Vagina (tissue), 2 donors: Measurements from ENCODE around the gene POLR3E.

Source experiments
- POLR2AphosphoS5 ChIP-seq, 2 donors: sonication (generic); formaldehyde crosslinking; IDR thresholded peaks; one replicate each; pipeline ENCODE4 v1.9.0; 2017; ENCODE audit warnings: antibody characterized with exemption in 2 of 2, mild to moderate bottlenecking in 2 of 2, low read depth in 1 of 2; ENCODE audit not compliant: insufficient read depth in 1 of 2
- TF ChIP-seq, protein P1 (sequence below), 3 experiments: fragments of 450-650 bp in 2 of 3; fragments of 200-600 bp in 1 of 3; sonication (generic) in 1 of 3; IDR thresholded peaks; one replicate each; pipeline ENCODE4 v1.5.1; 2017 to 2019; ENCODE audit warnings: antibody characterized with exemption in 3 of 3, mild to moderate bottlenecking in 2 of 3, moderate library complexity in 2 of 3

DNA sequence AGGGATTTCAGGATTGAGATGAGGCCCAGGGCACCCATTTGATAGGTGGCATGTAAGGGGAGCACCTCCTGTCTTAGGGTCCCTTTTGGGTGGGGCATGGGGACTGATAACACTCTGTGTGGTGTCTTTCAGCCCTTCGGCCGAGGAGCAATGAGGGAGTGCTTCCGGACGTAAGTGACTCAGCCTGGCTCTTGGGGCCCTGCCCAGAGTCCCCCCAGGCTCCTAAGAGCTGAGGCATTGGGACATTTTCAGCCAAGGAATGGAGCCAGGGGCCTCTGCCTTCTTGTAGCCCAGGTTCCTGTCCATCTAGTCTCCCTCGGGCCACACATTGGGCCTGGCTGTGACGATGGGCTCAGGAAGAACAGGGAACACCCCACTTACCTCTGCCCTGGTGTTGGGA, 46.7 kb upstream of the POLR3E start:
- TF ChIP-seq, protein P1, sequence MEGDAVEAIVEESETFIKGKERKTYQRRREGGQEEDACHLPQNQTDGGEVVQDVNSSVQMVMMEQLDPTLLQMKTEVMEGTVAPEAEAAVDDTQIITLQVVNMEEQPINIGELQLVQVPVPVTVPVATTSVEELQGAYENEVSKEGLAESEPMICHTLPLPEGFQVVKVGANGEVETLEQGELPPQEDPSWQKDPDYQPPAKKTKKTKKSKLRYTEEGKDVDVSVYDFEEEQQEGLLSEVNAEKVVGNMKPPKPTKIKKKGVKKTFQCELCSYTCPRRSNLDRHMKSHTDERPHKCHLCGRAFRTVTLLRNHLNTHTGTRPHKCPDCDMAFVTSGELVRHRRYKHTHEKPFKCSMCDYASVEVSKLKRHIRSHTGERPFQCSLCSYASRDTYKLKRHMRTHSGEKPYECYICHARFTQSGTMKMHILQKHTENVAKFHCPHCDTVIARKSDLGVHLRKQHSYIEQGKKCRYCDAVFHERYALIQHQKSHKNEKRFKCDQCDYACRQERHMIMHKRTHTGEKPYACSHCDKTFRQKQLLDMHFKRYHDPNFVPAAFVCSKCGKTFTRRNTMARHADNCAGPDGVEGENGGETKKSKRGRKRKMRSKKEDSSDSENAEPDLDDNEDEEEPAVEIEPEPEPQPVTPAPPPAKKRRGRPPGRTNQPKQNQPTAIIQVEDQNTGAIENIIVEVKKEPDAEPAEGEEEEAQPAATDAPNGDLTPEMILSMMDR (IDR thresholded peaks at IDR 0.05) = no peak
- no peak for TF ChIP-seq POLR2AphosphoS5 (IDR thresholded peaks at IDR 0.05; ENCODE audit: insufficient read depth in 1 of 2, low read depth in 1 of 2)
